A673 (cell line): Measurements from ENCODE around the gene LRP8.

Experiments
- CTCF ChIP-seq: fragments of 300-800, 200-600 bp; sonication (generic); conservative IDR thresholded peaks from 2 replicates; pipeline ENCODE4 v1.5.1; 2017; ENCODE audit warnings: low read depth, mild to moderate bottlenecking, antibody characterized with exemption, low read length, moderate library complexity, mixed read lengths
- EZH2 ChIP-seq: fragments of 200-600 bp; sonication (generic); IDR thresholded peaks from 2 replicates; pipeline ENCODE4 v1.6.1; 2017; ENCODE audit warnings: borderline replicate concordance, low read depth, mild to moderate bottlenecking, mixed read lengths, antibody characterized with exemption, low read length; ENCODE audit not compliant: poor library complexity, severe bottlenecking

- no peak for TF ChIP-seq CTCF
- no peak for TF ChIP-seq EZH2
Measured at GRCh38 chr1:53274026-53274425, 53.8 kb downstream of the LRP8 start.
